Upper lobe of right lung (tissue), 1 donor: Measurements from ENCODE around the gene AKNA. TPM values are rescaled to one million over a fixed set of nuclear protein-coding genes. Genes with fewer than 3 reads are reported as not detected.

Source experiments
- ATAC-seq: fragments of 200-7000 bp; cut with Tn5 transposase; one replicate; pipeline ENCODE4 v1.9.1; 2020; ENCODE audit warnings: mild to moderate bottlenecking, moderate library complexity
- DNase-seq: peaks from one replicate; pipeline ENCODE4 v3.0.0-alpha.2; 2020
- H3K27ac ChIP-seq: fragments of 200-600 bp; one replicate; pipeline ENCODE4 v1.8.0; 2022
- H3K27me3 ChIP-seq: fragments of 200-600 bp; one replicate; pipeline ENCODE4 v1.8.0; 2022; ENCODE audit warnings: mild to moderate bottlenecking
- H3K36me3 ChIP-seq: fragments of 200-600 bp; one replicate; pipeline ENCODE4 v1.8.0; 2022
- H3K4me1 ChIP-seq: fragments of 200-600 bp; one replicate; pipeline ENCODE4 v1.8.0; 2022
- H3K4me3 ChIP-seq: fragments of 200-600 bp; one replicate; pipeline ENCODE4 v1.8.0; 2022; ENCODE audit warnings: mild to moderate bottlenecking
- H3K9me3 ChIP-seq: fragments of 200-600 bp; one replicate; pipeline ENCODE4 v1.8.0; 2022
- intact Hi-C: fragments of 100-400 bp; cut with DNase I; formaldehyde crosslinking; loops from one replicate; pipeline ENCODE4 v1.11.0; 2022
- total RNA-seq: library from RNA; stranded (reverse); fragmentation: NEBNext Ultra II Directional; extraction: Animal tissue kit (Norgen Biotek cat#: 25700); gene quantifications from one replicate; pipeline ENCODE4 v1.2.1, GENCODE V29; 2021
- TF ChIP-seq, protein P1 (sequence below): fragments of 200-600 bp; IDR thresholded peaks from one replicate; pipeline ENCODE4 v1.8.0; 2022; ENCODE audit warnings: antibody characterized with exemption
- donor health status: DM: no; HTN: yes; CAD: no; lungs with severe emphysema.

The AKNA gene
- total RNA-seq, 1 donor from 2014 or later: 54.7 TPM

- Histone ChIP-seq H3K9me3 (no peaks in the 10 kb centered on the region), H3K27ac (no peak overlapping the region), H3K4me1 (no peaks in the 10 kb centered on the region), H3K4me3 (no peak overlapping the region), H3K36me3 (no peaks in the 10 kb centered on the region), H3K27me3 (no peaks in the 10 kb centered on the region)
- ATAC-seq: no peak
- TF ChIP-seq, protein P1, sequence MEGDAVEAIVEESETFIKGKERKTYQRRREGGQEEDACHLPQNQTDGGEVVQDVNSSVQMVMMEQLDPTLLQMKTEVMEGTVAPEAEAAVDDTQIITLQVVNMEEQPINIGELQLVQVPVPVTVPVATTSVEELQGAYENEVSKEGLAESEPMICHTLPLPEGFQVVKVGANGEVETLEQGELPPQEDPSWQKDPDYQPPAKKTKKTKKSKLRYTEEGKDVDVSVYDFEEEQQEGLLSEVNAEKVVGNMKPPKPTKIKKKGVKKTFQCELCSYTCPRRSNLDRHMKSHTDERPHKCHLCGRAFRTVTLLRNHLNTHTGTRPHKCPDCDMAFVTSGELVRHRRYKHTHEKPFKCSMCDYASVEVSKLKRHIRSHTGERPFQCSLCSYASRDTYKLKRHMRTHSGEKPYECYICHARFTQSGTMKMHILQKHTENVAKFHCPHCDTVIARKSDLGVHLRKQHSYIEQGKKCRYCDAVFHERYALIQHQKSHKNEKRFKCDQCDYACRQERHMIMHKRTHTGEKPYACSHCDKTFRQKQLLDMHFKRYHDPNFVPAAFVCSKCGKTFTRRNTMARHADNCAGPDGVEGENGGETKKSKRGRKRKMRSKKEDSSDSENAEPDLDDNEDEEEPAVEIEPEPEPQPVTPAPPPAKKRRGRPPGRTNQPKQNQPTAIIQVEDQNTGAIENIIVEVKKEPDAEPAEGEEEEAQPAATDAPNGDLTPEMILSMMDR: no peak
- intact Hi-C loops: no loop called here
- DNase-seq: peak; percentile 59
Measured at GRCh38 chr9:114423181-114423580, 35.4 kb upstream of the AKNA start.

DNA sequence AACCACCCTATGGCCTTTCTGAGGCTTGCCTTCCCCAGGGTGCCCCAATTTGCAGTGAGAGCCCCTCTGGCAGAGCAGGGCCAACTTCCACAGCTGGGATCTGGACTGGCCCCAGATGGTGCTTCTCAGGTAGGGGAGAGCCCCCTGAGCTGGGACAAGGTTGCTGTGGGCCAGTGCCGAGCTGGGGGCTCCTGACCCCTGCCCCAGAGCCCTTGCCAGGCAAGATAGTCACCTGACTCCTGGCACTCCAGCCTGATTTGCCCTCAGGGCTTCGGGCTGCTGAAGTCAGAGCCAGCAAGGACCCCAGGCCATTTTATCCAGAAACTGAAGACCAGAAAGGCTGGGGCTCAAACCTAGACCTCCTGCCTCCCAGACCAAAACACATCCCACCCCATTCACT lies 33.4 kb upstream of the AKNA start:
- no peaks in the 10 kb centered on the region for H3K27me3 ChIP-seq
- no peaks in the 10 kb centered on the region for H3K36me3 ChIP-seq
- H3K27ac ChIP-seq: no peak overlapping the region
- intact Hi-C loops: no loop called here
- H3K4me3 ChIP-seq: no peak overlapping the region
- ATAC-seq (no peak), DNase-seq (peak; percentile 21)
- H3K4me1 ChIP-seq: no peaks in the 10 kb centered on the region
- TF ChIP-seq, protein P1: no peak
- no peaks in the 10 kb centered on the region for H3K9me3 ChIP-seq

DNA sequence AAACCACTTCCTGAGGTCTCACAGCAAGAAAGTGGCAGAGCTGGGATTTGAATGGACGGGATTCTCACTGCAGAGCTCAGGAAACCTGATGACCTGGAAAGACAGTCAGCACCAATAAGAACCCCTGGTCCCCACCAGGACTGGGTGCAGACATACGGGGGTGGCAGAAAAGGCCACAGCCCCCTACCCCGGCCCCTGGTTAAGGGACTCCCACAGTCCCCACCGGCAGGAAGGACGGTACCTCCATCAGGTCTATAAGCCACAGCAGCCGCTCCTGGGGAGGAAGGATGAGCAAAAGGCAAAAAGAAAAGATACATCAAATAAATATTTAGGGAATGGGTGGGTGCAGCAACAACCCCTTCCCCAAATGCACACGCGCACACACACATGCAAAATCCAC lies 32.0 kb upstream of the AKNA start:
- DNase-seq: peak; percentile 39

DNA sequence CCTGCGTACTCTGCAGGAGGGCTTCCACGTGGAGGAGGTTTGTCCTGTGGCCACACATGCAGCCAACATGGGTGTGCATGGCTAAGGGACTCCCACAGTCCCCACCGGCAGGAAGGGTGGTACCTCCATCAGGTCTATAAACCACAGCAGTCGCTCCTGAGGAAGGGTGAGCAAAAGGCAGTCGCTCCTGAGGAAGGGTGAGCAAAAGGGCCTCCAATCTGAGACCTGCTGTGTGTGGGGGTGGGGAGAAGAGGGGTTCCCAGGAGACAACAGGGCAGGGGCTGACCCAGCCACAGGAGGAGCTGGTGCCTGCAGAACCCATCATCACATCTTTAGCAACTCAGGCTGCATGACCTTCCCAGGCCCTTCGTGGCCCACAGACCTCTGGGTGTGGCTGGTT lies 30.3 kb upstream of the AKNA start:
- Histone ChIP-seq H3K4me3 (no peak overlapping the region), H3K36me3 (no peaks in the 10 kb centered on the region)
- peak; percentile 37 for DNase-seq

More for the DNA sequence above, 32.0 kb upstream of the AKNA start:
- Histone ChIP-seq H3K9me3 (no peaks in the 10 kb centered on the region), H3K4me1 (no peaks in the 10 kb centered on the region), H3K4me3 (no peak overlapping the region), H3K27me3 (no peaks in the 10 kb centered on the region), H3K27ac (no peak overlapping the region), H3K36me3 (no peaks in the 10 kb centered on the region)
- TF ChIP-seq, protein P1: no peak
- ATAC-seq: no peak
- intact Hi-C loops: no loop called here

DNA sequence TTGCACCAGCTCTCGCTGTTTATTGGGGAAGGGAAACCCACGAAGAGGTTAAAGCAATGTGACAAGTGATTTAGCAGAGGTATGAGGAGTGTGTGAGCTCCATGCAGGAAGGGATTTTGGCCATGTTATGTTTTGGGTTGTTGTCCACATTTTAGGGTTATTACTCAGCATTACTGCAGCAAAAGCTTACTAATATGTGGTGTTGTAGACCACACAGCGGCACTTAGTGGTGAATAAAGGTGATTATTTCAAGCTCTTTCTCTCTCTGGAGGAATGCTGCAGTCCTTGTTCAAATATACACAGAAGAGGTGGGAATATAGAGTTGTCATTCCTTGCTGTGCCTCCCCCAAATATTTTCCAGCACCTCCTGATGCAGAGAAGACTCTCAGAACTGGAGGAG lies 29.7 kb upstream of the AKNA start:
- no peak for DNase-seq
- Histone ChIP-seq H3K9me3 (no peaks in the 10 kb centered on the region), H3K27ac (no peak overlapping the region), H3K4me1 (no peaks in the 10 kb centered on the region), H3K36me3 (no peaks in the 10 kb centered on the region), H3K27me3 (no peaks in the 10 kb centered on the region), H3K4me3 (no peak overlapping the region)
- no peak for ATAC-seq
- intact Hi-C loops: no loop called here
- TF ChIP-seq, protein P1: no peak

More for the DNA sequence above, 30.3 kb upstream of the AKNA start:
- H3K27me3 ChIP-seq: no peaks in the 10 kb centered on the region
- TF ChIP-seq, protein P1: no peak
- no peaks in the 10 kb centered on the region for H3K9me3 ChIP-seq
- intact Hi-C loops: no loop called here
- H3K27ac ChIP-seq: no peak overlapping the region
- H3K4me1 ChIP-seq: no peaks in the 10 kb centered on the region
- ATAC-seq: no peak

- no peak overlapping the region for H3K27ac ChIP-seq
- DNase-seq (no peak), ATAC-seq (no peak)
- H3K27me3 ChIP-seq: no peaks in the 10 kb centered on the region
- no peaks in the 10 kb centered on the region for H3K9me3 ChIP-seq
- H3K36me3 ChIP-seq: no peaks in the 10 kb centered on the region
- TF ChIP-seq, protein P1: no peak
- H3K4me1 ChIP-seq: no peaks in the 10 kb centered on the region
- no peak overlapping the region for H3K4me3 ChIP-seq
- intact Hi-C loops: no loop called here
Measured at GRCh38 chr9:114416906-114417305, 29.1 kb upstream of the AKNA start.
